Erythroblast (primary cell): ENCODE measurements around the gene SWT1.

ENCODE experiments used
- GATA1 ChIP-seq: IDR thresholded peaks from 2 replicates; pipeline ENCODE4 v1.6.1; 2011; ENCODE audit warnings: low read depth, mild to moderate bottlenecking, control low read depth, low read length, moderate library complexity
- POLR2A ChIP-seq: IDR thresholded peaks from 2 replicates; pipeline ENCODE4 v1.6.1; 2011; ENCODE audit warnings: mild to moderate bottlenecking, low read length

- no peak for TF ChIP-seq POLR2A
- no peak for TF ChIP-seq GATA1
These were observed 135.3 kb downstream of the SWT1 start for GRCh38 chr1:185292237-185292636.
